ENCODE results near the gene PRELID2.

DNA sequence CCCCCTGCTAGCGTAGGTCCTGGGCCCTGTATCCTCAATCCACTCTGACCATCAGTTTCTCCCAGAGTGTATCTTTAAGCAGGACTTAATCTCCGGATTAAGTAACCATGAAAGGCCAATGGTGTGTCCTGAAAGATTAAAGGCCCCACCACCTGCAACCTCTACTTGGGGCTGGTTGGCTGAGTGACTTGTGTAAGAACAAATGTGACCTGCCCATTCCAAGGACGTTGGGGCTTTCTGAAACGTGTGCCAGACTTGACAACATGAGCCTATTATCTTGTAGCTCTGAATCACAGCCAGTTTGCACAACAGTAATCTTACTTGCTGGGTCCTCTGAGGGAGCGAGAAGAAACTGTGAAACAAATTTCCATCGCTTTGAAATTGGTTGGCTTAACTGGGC is 3.1 kb upstream of the PRELID2 start:
- TF ChIP-seq POLR2A (IDR thresholded peaks at IDR 0.05; ENCODE audit: low read depth, low read length) (no peak), POLR2AphosphoS5 (IDR thresholded peaks at IDR 0.05; ENCODE audit: low read depth, low read length) (no peak), TAF1 (IDR thresholded peaks at IDR 0.05; ENCODE audit: low read depth, low read length) (no peak), SPI1 (IDR thresholded peaks at IDR 0.05; ENCODE audit: low read depth, low read length) (no peak)
